Panc1 (cell line): ENCODE measurements around the gene OTUD7B.

Experiments
- CTCF ChIP-seq: fragments of 450-650 bp; IDR thresholded peaks from 2 replicates; pipeline ENCODE4 v1.5.1; 2017; ENCODE audit warnings: mild to moderate bottlenecking
- POLR2AphosphoS5 ChIP-seq: IDR thresholded peaks from 2 replicates; pipeline ENCODE4 v1.6.1; 2012; ENCODE audit warnings: mild to moderate bottlenecking, low read depth, low read length, moderate library complexity
- REST ChIP-seq, 2 experiments: IDR thresholded peaks; 2 replicates each; pipeline ENCODE4 v1.6.1; 2011 to 2012; ENCODE audit warnings: low read depth in 2 of 2, control low read depth in 1 of 2, low read length in 1 of 2, mild to moderate bottlenecking in 1 of 2, moderate library complexity in 1 of 2; ENCODE audit not compliant: insufficient read depth in 1 of 2
- SIN3A ChIP-seq: IDR thresholded peaks from 2 replicates; pipeline ENCODE4 v1.6.1; 2012; ENCODE audit warnings: low read depth, mild to moderate bottlenecking, low read length, moderate library complexity, borderline replicate concordance; ENCODE audit not compliant: insufficient read depth
- TCF7L2 ChIP-seq: IDR thresholded peaks from 2 replicates; pipeline ENCODE4 v1.6.1; 2011; ENCODE audit warnings: mild to moderate bottlenecking, low read depth, low read length, inconsistent platforms

GRCh38 chr1:149914545-149914944 is 96.0 kb downstream of the OTUD7B start:
- no peak for TF ChIP-seq CTCF
- TF ChIP-seq POLR2AphosphoS5 = no peak
- no peak for TF ChIP-seq TCF7L2
- TF ChIP-seq SIN3A = no peak
- TF ChIP-seq REST (IDR thresholded peaks at IDR 0.05; ENCODE audit: insufficient read depth in 1 of 2, low read depth in 2 of 2, low read length in 1 of 2) = no peak
